ENCODE results near the gene KIF3C. TPM values are rescaled to one million over a fixed set of nuclear protein-coding genes. Genes with fewer than 3 reads are reported as not detected.

Gene KIF3C
- total and polyA plus RNA-seq, 2 donors (not counting 1 experiment from before 2014, with no cell fraction given), result 9.7 to 13.0 TPM

- peak overlapping the region; percentile 7 for H3K4me2 ChIP-seq (ENCODE audit: extremely low read depth, insufficient read depth, low read length)
- H3K79me2 ChIP-seq (ENCODE audit: control insufficient read depth, insufficient read depth, low read length), result no peaks in the 10 kb centered on the region
- H3K4me3 ChIP-seq (replicated peaks in 1 of 4; ENCODE audit: control extremely low read depth in 1 of 4, insufficient read depth in 1 of 4, low read depth in 3 of 4, low read length in 4 of 4), result no peak overlapping the region
- peak; percentile 76 to 93 for DNase-seq (ENCODE audit: low read depth in 2 of 2)
- H3K9me3 ChIP-seq (ENCODE audit: control insufficient read depth, insufficient read depth, low read depth, low read length), result no peaks in the 10 kb centered on the region
- no peaks in the 10 kb centered on the region for H3K4me1 ChIP-seq (ENCODE audit: control insufficient read depth, extremely low read depth, insufficient read depth, low read length)
- TF ChIP-seq CTCF (conservative IDR thresholded peaks at IDR 0.05 in 1 of 2, IDR thresholded peaks at IDR 0.05 in 1 of 2; ENCODE audit: low read depth in 1 of 2, low read length in 2 of 2) (no peak), EZH2 (IDR thresholded peaks at IDR 0.05; ENCODE audit: low read length, missing control alignments) (no peak)
- H3K36me3 ChIP-seq (ENCODE audit: control insufficient read depth, insufficient read depth, low read length), result no peaks in the 10 kb centered on the region
- H2AFZ ChIP-seq (ENCODE audit: low read length), result no peak overlapping the region
- H3K27me3 ChIP-seq (ENCODE audit: control insufficient read depth, insufficient read depth, low read length), result no peaks in the 10 kb centered on the region
- no peak overlapping the region for H3K27ac ChIP-seq (ENCODE audit: insufficient read depth, low read length)
- H4K20me1 ChIP-seq (ENCODE audit: control insufficient read depth, extremely low read depth, insufficient read depth, low read length), result no peaks in the 10 kb centered on the region
- H3K9ac ChIP-seq (ENCODE audit: insufficient read depth, low read length), result no peak overlapping the region
Observed at GRCh38 chr2:25885933-25886332, 96.4 kb downstream of the KIF3C start.

GRCh38 chr2:25881764-25882163 is 100.5 kb downstream of the KIF3C start:
- H3K79me2 ChIP-seq (ENCODE audit: control insufficient read depth, insufficient read depth, low read length), result peaks cover 11% of the 10 kb centered on the region
- no peaks in the 10 kb centered on the region for H3K27me3 ChIP-seq (ENCODE audit: control insufficient read depth, insufficient read depth, low read length)
- peaks cover 4% of the 10 kb centered on the region for H3K4me1 ChIP-seq (ENCODE audit: control insufficient read depth, extremely low read depth, insufficient read depth, low read length)
- DNase-seq (ENCODE audit: low read depth in 2 of 2), result no peak
- H3K4me2 ChIP-seq (ENCODE audit: extremely low read depth, insufficient read depth, low read length), result no peak overlapping the region
- no peaks in the 10 kb centered on the region for H4K20me1 ChIP-seq (ENCODE audit: control insufficient read depth, extremely low read depth, insufficient read depth, low read length)
- no peak overlapping the region for H3K27ac ChIP-seq (ENCODE audit: insufficient read depth, low read length)
- H3K9ac ChIP-seq (ENCODE audit: insufficient read depth, low read length), result no peak overlapping the region
- TF ChIP-seq EZH2 (IDR thresholded peaks at IDR 0.05; ENCODE audit: low read length, missing control alignments) (no peak), CTCF (conservative IDR thresholded peaks at IDR 0.05 in 1 of 2, IDR thresholded peaks at IDR 0.05 in 1 of 2; ENCODE audit: low read depth in 1 of 2, low read length in 2 of 2) (no peak)
- no peak overlapping the region for H2AFZ ChIP-seq (ENCODE audit: low read length)
- H3K4me3 ChIP-seq (replicated peaks in 1 of 4; ENCODE audit: control extremely low read depth in 1 of 4, insufficient read depth in 1 of 4, low read depth in 3 of 4, low read length in 4 of 4), result no peak overlapping the region
- H3K36me3 ChIP-seq (ENCODE audit: control insufficient read depth, insufficient read depth, low read length), result no peaks in the 10 kb centered on the region
- H3K9me3 ChIP-seq (ENCODE audit: control insufficient read depth, insufficient read depth, low read depth, low read length), result no peaks in the 10 kb centered on the region

GRCh38 chr2:25879133-25879730 is 103.1 kb downstream of the KIF3C start:
- peak overlapping the region in 2 of 4 experiments; percentile 86 to 94 for H3K4me3 ChIP-seq (replicated peaks in 1 of 4; ENCODE audit: control extremely low read depth in 1 of 4, insufficient read depth in 1 of 4, low read depth in 3 of 4, low read length in 4 of 4)
- peak overlapping the region; percentile 92 for H2AFZ ChIP-seq (ENCODE audit: low read length)
- no peaks in the 10 kb centered on the region for H4K20me1 ChIP-seq (ENCODE audit: control insufficient read depth, extremely low read depth, insufficient read depth, low read length)
- no peaks in the 10 kb centered on the region for H3K36me3 ChIP-seq (ENCODE audit: control insufficient read depth, insufficient read depth, low read length)
- no peaks in the 10 kb centered on the region for H3K9me3 ChIP-seq (ENCODE audit: control insufficient read depth, insufficient read depth, low read depth, low read length)
- peak; percentile 47 to 79 for DNase-seq (ENCODE audit: low read depth in 2 of 2)
- H3K9ac ChIP-seq (ENCODE audit: insufficient read depth, low read length), result no peak overlapping the region
- H3K27me3 ChIP-seq (ENCODE audit: control insufficient read depth, insufficient read depth, low read length), result no peaks in the 10 kb centered on the region
- H3K27ac ChIP-seq (ENCODE audit: insufficient read depth, low read length), result peak overlapping the region; percentile 70
- H3K4me1 ChIP-seq (ENCODE audit: control insufficient read depth, extremely low read depth, insufficient read depth, low read length), result peaks cover 4% of the 10 kb centered on the region
- no peak for TF ChIP-seq EZH2 (IDR thresholded peaks at IDR 0.05; ENCODE audit: low read length, missing control alignments)
- no peak for TF ChIP-seq CTCF (conservative IDR thresholded peaks at IDR 0.05 in 1 of 2, IDR thresholded peaks at IDR 0.05 in 1 of 2; ENCODE audit: low read depth in 1 of 2, low read length in 2 of 2)
- H3K4me2 ChIP-seq (ENCODE audit: extremely low read depth, insufficient read depth, low read length), result peak overlapping the region; percentile 91
- peaks cover 36% of the 10 kb centered on the region for H3K79me2 ChIP-seq (ENCODE audit: control insufficient read depth, insufficient read depth, low read length)

All from fibroblast of lung (primary cell).